Renal pelvis (tissue), 4 donors: ENCODE results near the gene PTRHD1. TPM values are rescaled to one million over a fixed set of nuclear protein-coding genes. Genes with fewer than 3 reads are reported as not detected.
"Not testable (repeated sequence)": the region's sequence is repeated elsewhere in the genome, so short reads cannot be mapped to it uniquely, and the experiment has no call there.

Experiments
- DNase-seq: peaks from one replicate; pipeline ENCODE4 v3.0.0-alpha.2; 2013
- polyA plus RNA-seq, 3 donors: library from polyadenylated mRNA; unstranded; fragments of 120-200 nt; gene quantifications; one replicate each; pipeline ENCODE4 v1.2.1, GENCODE V29; 2013; ENCODE audit not compliant: insufficient read length in 3 of 3

Gene PTRHD1
- polyA plus RNA-seq, 3 donors, result 34.4 to 44.7 (median 35.7) TPM

GRCh38 chr2:24816884-24817283, 23.7 kb upstream of the PTRHD1 start:
- DNase-seq, result no peak

- DNase-seq, result no peak
Measured at GRCh38 chr2:24816404-24816803, 23.2 kb upstream of the PTRHD1 start.

GRCh38 chr2:24815171-24815570, 22.0 kb upstream of the PTRHD1 start:
- no peak for DNase-seq

- DNase-seq, result no peak
Measured at GRCh38 chr2:24814516-24814915, 21.3 kb upstream of the PTRHD1 start.

GRCh38 chr2:24813691-24814137, 20.5 kb upstream of the PTRHD1 start:
- no peak for DNase-seq

GRCh38 chr2:24809316-24810007, 16.3 kb upstream of the PTRHD1 start:
- DNase-seq, result no peak

- DNase-seq, result no peak
Measured at GRCh38 chr2:24806661-24807036, 13.5 kb upstream of the PTRHD1 start.

GRCh38 chr2:24805811-24806660, 12.8 kb upstream of the PTRHD1 start:
- not testable (repeated sequence) for DNase-seq

GRCh38 chr2:24800487-24800886, 7.3 kb upstream of the PTRHD1 start:
- not testable (repeated sequence) for DNase-seq

- DNase-seq, result no peak
Measured at GRCh38 chr2:24797644-24798043, 4.5 kb upstream of the PTRHD1 start.

- DNase-seq, result peak; percentile 34
Measured at GRCh38 chr2:24793761-24794435, 707 bp upstream of the PTRHD1 start.

GRCh38 chr2:24792542-24792873, 683 bp downstream of the PTRHD1 start:
- peak; percentile 4 for DNase-seq

- no peak for DNase-seq
Measured at GRCh38 chr2:24791452-24791851, 1.7 kb downstream of the PTRHD1 start.

GRCh38 chr2:24788816-24789215, 4.4 kb downstream of the PTRHD1 start:
- DNase-seq, result no peak

GRCh38 chr2:24787532-24787931, 5.7 kb downstream of the PTRHD1 start:
- DNase-seq, result no peak

- no peak for DNase-seq
Measured at GRCh38 chr2:24785671-24786321, 7.4 kb downstream of the PTRHD1 start.

- DNase-seq, result no peak
Measured at GRCh38 chr2:24783641-24784040, 9.6 kb downstream of the PTRHD1 start.

GRCh38 chr2:24779116-24779515, 14.1 kb downstream of the PTRHD1 start:
- peak; percentile 7 for DNase-seq

- no peak for DNase-seq
Measured at GRCh38 chr2:24774373-24774772, 18.8 kb downstream of the PTRHD1 start.

- DNase-seq, result peak; percentile 14
Measured at GRCh38 chr2:24771764-24772586, 21.2 kb downstream of the PTRHD1 start.

- DNase-seq, result peak; percentile 58
Measured at GRCh38 chr2:24771061-24771460, 22.1 kb downstream of the PTRHD1 start.
